ENCODE measurements around the gene TNFRSF9.

- no peak for TF ChIP-seq CTCF (IDR thresholded peaks at IDR 0.05; ENCODE audit: low read length)
- no peak for TF ChIP-seq EZH2 (IDR thresholded peaks at IDR 0.05; ENCODE audit: borderline replicate concordance, low read length)
Observed at GRCh38 chr1:7943251-7943650, 2.6 kb upstream of the TNFRSF9 start.
